Measurements from ENCODE around the gene AUTS2. TPM values are rescaled to one million over a fixed set of nuclear protein-coding genes. Genes with fewer than 3 reads are reported as not detected.

AUTS2 gene
- polyA plus RNA-seq, 1 donor (not counting 4 experiments of a cell fraction or from before 2014, with no cell fraction given) = 4.7 TPM

GRCh38 chr7:70741666-70742065 lies 1143.4 kb downstream of the AUTS2 start:
- Histone ChIP-seq H3K36me3 (ENCODE audit: control insufficient read depth in 2 of 2, extremely low read depth in 1 of 2, insufficient read depth in 2 of 2, low read length in 2 of 2) (no peaks in the 10 kb centered on the region), H3K4me1 (ENCODE audit: control insufficient read depth, extremely low read depth, insufficient read depth, low read length) (peaks cover 32% of the 10 kb centered on the region), H3K9ac (ENCODE audit: control insufficient read depth, extremely low read depth, insufficient read depth, low read length) (no peak overlapping the region), H3K27me3 (ENCODE audit: control insufficient read depth, extremely low read depth, insufficient read depth, low read length) (no peaks in the 10 kb centered on the region), H3K9me3 (ENCODE audit: control insufficient read depth, low read depth, low read length) (no peaks in the 10 kb centered on the region), H4K20me1 (ENCODE audit: control insufficient read depth, extremely low read depth, insufficient read depth, low read length) (peaks cover 3% of the 10 kb centered on the region), H3K4me2 (ENCODE audit: control insufficient read depth, extremely low read depth, insufficient read depth, low read depth, low read length) (no peak overlapping the region), H3K9me1 (ENCODE audit: control insufficient read depth, extremely low read depth, insufficient read depth, low read length) (no peaks in the 10 kb centered on the region), H3K79me2 (ENCODE audit: control insufficient read depth, insufficient read depth, low read length) (peaks cover 68% of the 10 kb centered on the region), H3K4me3 (ENCODE audit: control insufficient read depth in 2 of 3, extremely low read depth in 1 of 3, insufficient read depth in 2 of 3, low read depth in 1 of 3, low read length in 3 of 3) (no peak overlapping the region), H3K27ac (ENCODE audit: control insufficient read depth, insufficient read depth, low read length) (no peak overlapping the region), H2AFZ (ENCODE audit: control insufficient read depth, low read length) (no peak overlapping the region)
- DNase-seq (ENCODE audit: low read depth, low spot score) (no peak), FAIRE-seq (no peak)
- dilution Hi-C loops (cut with MboI; ENCODE audit: extremely low pct_ligation_motif_present, low sequenced_read_pairs) = no loop called here
- no peak for TF ChIP-seq EZH2 (IDR thresholded peaks at IDR 0.05; ENCODE audit: low read length)
- TF ChIP-seq, protein P1, sequence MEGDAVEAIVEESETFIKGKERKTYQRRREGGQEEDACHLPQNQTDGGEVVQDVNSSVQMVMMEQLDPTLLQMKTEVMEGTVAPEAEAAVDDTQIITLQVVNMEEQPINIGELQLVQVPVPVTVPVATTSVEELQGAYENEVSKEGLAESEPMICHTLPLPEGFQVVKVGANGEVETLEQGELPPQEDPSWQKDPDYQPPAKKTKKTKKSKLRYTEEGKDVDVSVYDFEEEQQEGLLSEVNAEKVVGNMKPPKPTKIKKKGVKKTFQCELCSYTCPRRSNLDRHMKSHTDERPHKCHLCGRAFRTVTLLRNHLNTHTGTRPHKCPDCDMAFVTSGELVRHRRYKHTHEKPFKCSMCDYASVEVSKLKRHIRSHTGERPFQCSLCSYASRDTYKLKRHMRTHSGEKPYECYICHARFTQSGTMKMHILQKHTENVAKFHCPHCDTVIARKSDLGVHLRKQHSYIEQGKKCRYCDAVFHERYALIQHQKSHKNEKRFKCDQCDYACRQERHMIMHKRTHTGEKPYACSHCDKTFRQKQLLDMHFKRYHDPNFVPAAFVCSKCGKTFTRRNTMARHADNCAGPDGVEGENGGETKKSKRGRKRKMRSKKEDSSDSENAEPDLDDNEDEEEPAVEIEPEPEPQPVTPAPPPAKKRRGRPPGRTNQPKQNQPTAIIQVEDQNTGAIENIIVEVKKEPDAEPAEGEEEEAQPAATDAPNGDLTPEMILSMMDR (optimal IDR thresholded peaks at IDR 0.05 in 1 of 3, IDR thresholded peaks at IDR 0.05 in 1 of 3, conservative IDR thresholded peaks at IDR 0.05 in 1 of 3; ENCODE audit: extremely low read depth in 1 of 3, insufficient read depth in 2 of 3, low read length in 3 of 3) = no peak

DNA sequence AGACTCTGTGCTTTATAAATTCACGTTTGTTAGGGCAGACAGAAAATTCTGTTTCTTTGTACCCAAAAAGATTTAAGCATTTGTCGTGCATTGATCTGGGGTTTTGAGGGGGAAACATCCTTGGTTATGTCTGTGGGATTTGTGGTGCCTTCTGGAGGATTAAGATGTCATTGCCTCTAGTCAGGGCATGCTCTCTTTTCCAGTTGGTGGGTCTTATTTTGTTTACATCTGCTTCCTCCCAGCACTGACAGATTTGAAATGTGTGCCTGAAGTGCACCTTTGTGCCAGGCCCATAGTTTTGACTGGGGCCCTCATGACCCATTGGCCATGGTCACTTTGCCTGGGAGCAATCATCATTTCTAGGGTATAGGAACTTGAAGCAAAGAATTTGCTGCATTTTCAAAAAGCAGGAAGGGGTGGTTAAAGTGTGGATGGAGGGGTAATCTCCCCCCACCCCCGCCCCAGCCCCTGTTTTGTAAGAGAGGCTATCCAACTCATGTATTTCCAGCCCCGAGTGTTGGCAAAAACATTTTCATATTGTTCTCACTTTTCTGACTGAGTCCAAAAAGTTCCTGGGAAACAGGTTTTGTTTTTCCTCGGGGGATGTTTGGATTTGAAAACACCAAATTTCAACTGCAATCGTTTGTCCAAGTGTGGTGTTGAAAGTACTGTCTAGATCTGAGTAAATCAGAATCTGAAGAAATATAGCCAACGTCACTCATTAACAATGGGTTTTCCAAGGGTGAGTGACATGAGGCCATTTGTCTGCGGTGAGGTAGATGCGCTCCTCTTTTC lies 1145.5 kb downstream of the AUTS2 start:
- Histone ChIP-seq H3K27me3 (ENCODE audit: control insufficient read depth, extremely low read depth, insufficient read depth, low read length) (no peaks in the 10 kb centered on the region), H3K9me1 (ENCODE audit: control insufficient read depth, extremely low read depth, insufficient read depth, low read length) (no peaks in the 10 kb centered on the region), H3K4me2 (ENCODE audit: control insufficient read depth, extremely low read depth, insufficient read depth, low read depth, low read length) (no peak overlapping the region), H3K9me3 (ENCODE audit: control insufficient read depth, low read depth, low read length) (no peaks in the 10 kb centered on the region), H3K79me2 (ENCODE audit: control insufficient read depth, insufficient read depth, low read length) (peaks cover 72% of the 10 kb centered on the region), H3K4me3 (ENCODE audit: control insufficient read depth in 2 of 3, extremely low read depth in 1 of 3, insufficient read depth in 2 of 3, low read depth in 1 of 3, low read length in 3 of 3) (no peak overlapping the region), H4K20me1 (ENCODE audit: control insufficient read depth, extremely low read depth, insufficient read depth, low read length) (no peaks in the 10 kb centered on the region), H3K27ac (ENCODE audit: control insufficient read depth, insufficient read depth, low read length) (no peak overlapping the region), H2AFZ (ENCODE audit: control insufficient read depth, low read length) (no peak overlapping the region), H3K4me1 (ENCODE audit: control insufficient read depth, extremely low read depth, insufficient read depth, low read length) (peaks cover 15% of the 10 kb centered on the region), H3K9ac (ENCODE audit: control insufficient read depth, extremely low read depth, insufficient read depth, low read length) (no peak overlapping the region), H3K36me3 (ENCODE audit: control insufficient read depth in 2 of 2, extremely low read depth in 1 of 2, insufficient read depth in 2 of 2, low read length in 2 of 2) (no peaks in the 10 kb centered on the region)
- dilution Hi-C loops (cut with MboI; ENCODE audit: extremely low pct_ligation_motif_present, low sequenced_read_pairs) = no loop called here
- FAIRE-seq (no peak), DNase-seq (ENCODE audit: low read depth, low spot score) (no peak)
- TF ChIP-seq EZH2 (IDR thresholded peaks at IDR 0.05; ENCODE audit: low read length) = no peak
- TF ChIP-seq, protein P1 (optimal IDR thresholded peaks at IDR 0.05 in 1 of 3, IDR thresholded peaks at IDR 0.05 in 1 of 3, conservative IDR thresholded peaks at IDR 0.05 in 1 of 3; ENCODE audit: extremely low read depth in 1 of 3, insufficient read depth in 2 of 3, low read length in 3 of 3) = no peak
